B cell (primary cell): ENCODE results near the gene OTOP3. TPM values are rescaled to one million over a fixed set of nuclear protein-coding genes. Genes with fewer than 3 reads are reported as not detected.

Source experiments
- ATAC-seq: fragments of 200-7000 bp; cut with Tn5 transposase; one replicate; pipeline ENCODE4 v1.10.0; 2021; ENCODE audit warnings: low read depth, mild to moderate bottlenecking, moderate number of reproducible peaks, moderate library complexity
- CTCF ChIA-PET: fragments of 350-600 bp; sonication (Branson Sonifier 250); formaldehyde crosslinking; loops from one replicate; lab custom pipeline; 2021; ENCODE audit warnings: antibody characterized with exemption, inconsistent platforms; lab: Charles Lee
- POLR2A ChIA-PET: fragments of 350-600 bp; sonication (Branson Sonifier 250); formaldehyde crosslinking; loops from one replicate; lab custom pipeline; 2021; ENCODE audit warnings: antibody characterized with exemption; lab: Charles Lee
- DNase-seq: peaks from one replicate; pipeline ENCODE4 v3.0.0; 2013
- H2AFZ ChIP-seq: 2 replicates; pipeline ENCODE4 v1.6.1; 2012; ENCODE audit warnings: mild to moderate bottlenecking, low read depth, low read length; ENCODE audit not compliant: insufficient read depth, poor library complexity, severe bottlenecking
- H3K27ac ChIP-seq, 2 donors: 1 replicate in 1 of 2; 2 replicates in 1 of 2; pipeline ENCODE4 v1.5.1; 2012 to 2013; ENCODE audit warnings: low read length in 2 of 2, mild to moderate bottlenecking in 2 of 2, moderate library complexity in 1 of 2
- H3K27me3 ChIP-seq, 4 experiments: fragments of 200-600 bp in 1 of 4; sonication (generic) in 1 of 4; replicated peaks in 1 of 4; 1 replicate in 2 of 4; 2 replicates in 2 of 4; pipeline versions ENCODE4 v1.6.1 to v1.7.0; 2013 to 2016; ENCODE audit warnings: low read length in 3 of 4, mild to moderate bottlenecking in 2 of 4, mixed read lengths in 1 of 4, moderate library complexity in 1 of 4; ENCODE audit not compliant: insufficient read depth in 4 of 4, control insufficient read depth in 3 of 4; ENCODE audit errors: control extremely low read depth in 1 of 4
- H3K36me3 ChIP-seq, 2 experiments: replicated peaks in 1 of 2; 1 replicate in 1 of 2; 2 replicates in 1 of 2; pipeline versions ENCODE4 v1.6.1 to v1.7.1; 2013; ENCODE audit warnings: low read length in 1 of 2; ENCODE audit not compliant: insufficient read depth in 2 of 2, control insufficient read depth in 1 of 2; ENCODE audit errors: control extremely low read depth in 1 of 2, extremely low read depth in 1 of 2
- H3K4me1 ChIP-seq, 2 donors: fragments of 200-600 bp in 1 of 2; sonication (generic) in 1 of 2; 1 replicate in 1 of 2; 2 replicates in 1 of 2; pipeline versions ENCODE4 v1.5.1 to v1.6.1; 2013 to 2017; ENCODE audit warnings: low read length in 2 of 2; ENCODE audit not compliant: control insufficient read depth in 2 of 2, insufficient read depth in 2 of 2
- H3K4me2 ChIP-seq: replicated peaks from 2 replicates; pipeline ENCODE3; 2012; ENCODE audit warnings: mild to moderate bottlenecking, low read depth, low read length; ENCODE audit not compliant: poor library complexity, severe bottlenecking
- H3K4me3 ChIP-seq, 5 experiments: fragments of 200-600 bp in 1 of 5; sonication (generic) in 1 of 5; 1 replicate in 3 of 5; 2 replicates in 2 of 5; pipeline versions ENCODE4 v1.5.1 to v1.7.0; 2011 to 2016; ENCODE audit warnings: low read length in 4 of 5, mild to moderate bottlenecking in 4 of 5, low read depth in 2 of 5, control low read depth in 1 of 5, moderate library complexity in 1 of 5; ENCODE audit not compliant: insufficient read depth in 1 of 5; ENCODE audit errors: control extremely low read depth in 1 of 5, extremely low read depth in 1 of 5
- H3K79me2 ChIP-seq: fragments of 200-600 bp; sonication (generic); one replicate; pipeline ENCODE4 v1.6.0; 2016; ENCODE audit warnings: low read length; ENCODE audit not compliant: control insufficient read depth, insufficient read depth
- H3K9ac ChIP-seq: fragments of 200-600 bp; sonication (generic); 2 replicates; pipeline ENCODE4 v1.6.1; 2017; ENCODE audit warnings: mild to moderate bottlenecking, low read length, moderate library complexity
- H3K9me3 ChIP-seq, 3 donors: one replicate each; pipeline versions ENCODE4 v1.6.1 to v1.7.1; 2013; ENCODE audit warnings: low read length in 2 of 3; ENCODE audit not compliant: control insufficient read depth in 2 of 3, insufficient read depth in 1 of 3; ENCODE audit errors: control extremely low read depth in 1 of 3
- H4K20me1 ChIP-seq: 2 replicates; pipeline ENCODE4 v1.6.0; 2012; ENCODE audit warnings: mild to moderate bottlenecking, low read length; ENCODE audit not compliant: insufficient read depth, control insufficient read depth, poor library complexity, severe bottlenecking
- H3K27ac Mint-ChIP-seq: one replicate; pipeline ENCODE4 v1.8.0; 2021; ENCODE audit warnings: mixed read lengths
- H3K27me3 Mint-ChIP-seq: one replicate; pipeline ENCODE4 v1.8.0; 2021; ENCODE audit warnings: mixed read lengths
- H3K4me1 Mint-ChIP-seq: one replicate; pipeline ENCODE4 v1.8.0; 2021; ENCODE audit warnings: mixed read lengths
- H3K4me3 Mint-ChIP-seq: one replicate; pipeline ENCODE4 v1.8.0; 2021; ENCODE audit warnings: mixed read lengths
- H3K9me3 Mint-ChIP-seq: one replicate; pipeline ENCODE4 v1.8.0; 2022; ENCODE audit warnings: mixed read lengths; ENCODE audit not compliant: insufficient read depth
- EZH2 ChIP-seq: IDR thresholded peaks from 2 replicates; pipeline ENCODE4 v1.6.1; 2012; ENCODE audit warnings: borderline replicate concordance, low read depth, mild to moderate bottlenecking, moderate library complexity, low read length; ENCODE audit not compliant: insufficient read depth, poor library complexity, severe bottlenecking
- WGBS: methylation state at CpG from one replicate; pipeline ENCODE4 v1.1.5; 2013; ENCODE audit warnings: missing lambda C conversion rate; ENCODE audit not compliant: insufficient coverage; 5-methylcytosine and 5-hydroxymethylcytosine counted together
- intact Hi-C: fragments of 100-400 bp; cut with micrococcal nuclease; formaldehyde crosslinking; loops from one replicate; pipeline ENCODE4 v1.10.0; 2022
- polyA plus RNA-seq: library from polyadenylated mRNA; depleted of rRNA; stranded (reverse); fragments of >200 nt; gene quantifications from 2 replicates; pipeline ENCODE4 v1.2.3, GENCODE V29; 2012
- total RNA-seq, 2 donors: library from RNA; stranded (reverse); fragments of 120-200 nt in 1 of 2; gene quantifications; 1 replicate in 1 of 2; 2 replicates in 1 of 2; pipeline versions ENCODE4 v1.2.3 to v1.2.4, GENCODE V29; 2013 to 2022
- TF ChIP-seq, protein P1 (sequence below): fragments of 200-600 bp; IDR thresholded peaks from one replicate; pipeline ENCODE4 v1.8.0; 2022; ENCODE audit warnings: antibody characterized with exemption, mild to moderate bottlenecking

The OTOP3 gene
- total and polyA plus RNA-seq, 2 donors (not counting 1 experiment from before 2014, with no cell fraction given) = not detected

DNA sequence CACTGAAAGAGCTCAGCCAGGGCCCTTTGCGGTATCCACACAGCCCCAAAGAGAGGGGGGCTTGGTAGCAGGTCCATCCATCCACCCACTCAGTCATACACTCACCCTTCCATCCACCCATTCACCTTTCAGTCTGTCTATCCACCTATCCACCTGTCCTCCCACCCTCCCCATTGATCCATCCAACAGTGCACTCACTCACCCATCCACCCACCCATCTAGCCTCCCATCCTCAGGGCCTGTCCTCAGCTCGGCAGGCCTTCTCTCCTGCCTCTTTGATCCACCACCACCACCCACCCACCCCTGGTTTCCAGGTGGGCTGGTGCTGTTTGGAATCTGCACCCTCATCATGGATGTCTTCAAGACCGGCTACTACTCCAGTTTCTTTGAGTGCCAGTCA lies 10.5 kb upstream of the OTOP3 start:
- H3K4me1 Mint-ChIP-seq = peaks cover 15% of the 10 kb centered on the region

DNA sequence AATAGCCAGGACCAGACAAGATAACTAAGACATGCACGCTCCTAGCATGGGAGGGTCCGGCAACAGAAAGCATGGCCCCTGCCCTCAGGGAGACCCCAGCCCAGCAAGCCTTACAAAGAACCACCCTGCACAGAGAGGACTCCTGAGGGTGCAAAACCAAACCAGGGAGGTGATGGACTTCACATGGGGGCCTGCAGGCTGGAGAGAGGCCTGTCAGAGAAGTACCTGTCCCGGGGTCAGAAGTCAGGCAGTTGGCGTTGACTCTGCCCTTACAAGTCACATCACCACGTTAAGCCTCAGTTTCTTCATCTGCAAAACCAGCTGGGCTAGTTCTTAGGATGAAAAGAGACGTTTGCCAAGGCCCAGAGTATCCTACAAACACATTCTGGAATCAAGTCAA lies 6.9 kb upstream of the OTOP3 start:
- no peak for ATAC-seq
- Histone ChIP-seq H3K9me3 (peaks cover 0 to 11% (median 0%) of the 10 kb centered on the region in 3 donors), H4K20me1 (no peaks in the 10 kb centered on the region), H3K9ac (no peak overlapping the region), H3K4me3 (no peak overlapping the region), H3K4me1 (peaks cover 10 to 11% of the 10 kb centered on the region in 2 donors), H2AFZ (no peak overlapping the region), H3K27me3 (peaks cover 0 to 52% (median 19%) of the 10 kb centered on the region in 4 experiments), H3K79me2 (no peaks in the 10 kb centered on the region), H3K4me2 (no peak overlapping the region), H3K36me3 (no peaks in the 10 kb centered on the region), H3K27ac (no peak overlapping the region)
- no peak for DNase-seq
- Mint-ChIP-seq H3K4me1 (peaks cover 10% of the 10 kb centered on the region), H3K27me3 (peaks cover 72% of the 10 kb centered on the region), H3K27ac (no peak overlapping the region), H3K9me3 (no peaks in the 10 kb centered on the region), H3K4me3 (no peak overlapping the region)
- intact Hi-C loops = no loop called here
- ChIA-PET POLR2A (no interaction called here), CTCF (no interaction called here)
- TF ChIP-seq EZH2 = no peak
- TF ChIP-seq, protein P1, sequence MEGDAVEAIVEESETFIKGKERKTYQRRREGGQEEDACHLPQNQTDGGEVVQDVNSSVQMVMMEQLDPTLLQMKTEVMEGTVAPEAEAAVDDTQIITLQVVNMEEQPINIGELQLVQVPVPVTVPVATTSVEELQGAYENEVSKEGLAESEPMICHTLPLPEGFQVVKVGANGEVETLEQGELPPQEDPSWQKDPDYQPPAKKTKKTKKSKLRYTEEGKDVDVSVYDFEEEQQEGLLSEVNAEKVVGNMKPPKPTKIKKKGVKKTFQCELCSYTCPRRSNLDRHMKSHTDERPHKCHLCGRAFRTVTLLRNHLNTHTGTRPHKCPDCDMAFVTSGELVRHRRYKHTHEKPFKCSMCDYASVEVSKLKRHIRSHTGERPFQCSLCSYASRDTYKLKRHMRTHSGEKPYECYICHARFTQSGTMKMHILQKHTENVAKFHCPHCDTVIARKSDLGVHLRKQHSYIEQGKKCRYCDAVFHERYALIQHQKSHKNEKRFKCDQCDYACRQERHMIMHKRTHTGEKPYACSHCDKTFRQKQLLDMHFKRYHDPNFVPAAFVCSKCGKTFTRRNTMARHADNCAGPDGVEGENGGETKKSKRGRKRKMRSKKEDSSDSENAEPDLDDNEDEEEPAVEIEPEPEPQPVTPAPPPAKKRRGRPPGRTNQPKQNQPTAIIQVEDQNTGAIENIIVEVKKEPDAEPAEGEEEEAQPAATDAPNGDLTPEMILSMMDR = no peak
- 93% methylated on average over 4 of the region's 6 CpGs for WGBS

More for the DNA sequence above, 10.5 kb upstream of the OTOP3 start:
- Histone ChIP-seq H3K27ac (no peak overlapping the region), H3K9me3 (peaks cover 0 to 16% (median 0%) of the 10 kb centered on the region in 3 donors), H3K4me1 (peaks cover 24 to 25% of the 10 kb centered on the region in 2 donors), H3K4me2 (no peak overlapping the region), H4K20me1 (no peaks in the 10 kb centered on the region), H3K79me2 (no peaks in the 10 kb centered on the region), H3K4me3 (no peak overlapping the region), H3K27me3 (peaks cover 0 to 71% (median 35%) of the 10 kb centered on the region in 4 experiments), H3K9ac (no peak overlapping the region), H2AFZ (no peak overlapping the region), H3K36me3 (no peaks in the 10 kb centered on the region)
- no peak for TF ChIP-seq EZH2
- TF ChIP-seq, protein P1 = no peak
- POLR2A ChIA-PET = no interaction called here
- 57% methylated on average over 1 of the region's 3 CpGs for WGBS
- H3K4me3 Mint-ChIP-seq = peak overlapping the region; percentile 59
- DNase-seq (no peak), ATAC-seq (no peak)
- intact Hi-C loops = no loop called here
- CTCF ChIA-PET = interaction anchor here (2.3 kb wide), 1 partner anchor 33 kb away, joined by 16 read pairs; no protein-coding TSS in a partner anchor
- H3K27me3 Mint-ChIP-seq = peaks cover 50% of the 10 kb centered on the region
- no peak overlapping the region for H3K27ac Mint-ChIP-seq
- H3K9me3 Mint-ChIP-seq = no peaks in the 10 kb centered on the region
